PC-3 (cell line): Measurements from ENCODE around the gene WDR75.

Experiments used
- EZH2 ChIP-seq: fragments of 300-600 bp; sonication (generic); IDR thresholded peaks from one replicate; pipeline ENCODE4 v1.6.1; 2017; ENCODE audit warnings: antibody characterized with exemption, mild to moderate bottlenecking, low read length; ENCODE audit not compliant: unreplicated experiment
- EZH2phosphoT487 ChIP-seq: fragments of 300-600 bp; sonication (generic); IDR thresholded peaks from 2 replicates; pipeline ENCODE4 v1.6.1; 2018; ENCODE audit warnings: mild to moderate bottlenecking, antibody characterized with exemption, low read length, borderline replicate concordance
- TF ChIP-seq, protein P1 (sequence below): fragments of 300-600 bp; sonication (generic); conservative IDR thresholded peaks from 2 replicates; pipeline ENCODE4 v1.5.1; 2017; ENCODE audit warnings: antibody characterized with exemption, low read depth, mild to moderate bottlenecking, low read length

DNA sequence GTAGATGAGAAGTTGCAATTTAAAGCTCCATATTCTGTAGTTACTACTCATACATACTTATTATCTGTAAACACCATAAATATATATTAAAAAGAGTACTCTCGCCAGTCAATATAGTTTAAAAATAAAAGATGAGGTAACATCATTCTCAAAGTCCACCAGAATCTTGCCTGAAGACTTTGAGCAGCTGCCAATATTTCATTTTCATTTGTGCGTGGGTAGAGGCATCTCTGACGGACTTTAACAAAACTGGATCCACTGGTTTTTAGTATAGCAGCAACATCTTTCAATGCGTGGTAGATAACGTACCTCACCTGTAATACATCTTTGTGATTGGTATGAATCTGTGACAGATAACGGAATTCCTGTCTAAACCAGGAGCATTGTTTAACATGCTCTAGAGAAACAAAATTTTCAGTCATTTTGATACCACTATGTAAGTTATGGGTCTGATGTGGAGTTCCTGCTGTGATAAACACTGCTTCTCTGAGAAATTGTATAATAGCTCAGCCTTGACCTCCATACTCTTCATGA is 45.0 kb downstream of the WDR75 start:
- no peak for TF ChIP-seq EZH2phosphoT487
- TF ChIP-seq, protein P1, sequence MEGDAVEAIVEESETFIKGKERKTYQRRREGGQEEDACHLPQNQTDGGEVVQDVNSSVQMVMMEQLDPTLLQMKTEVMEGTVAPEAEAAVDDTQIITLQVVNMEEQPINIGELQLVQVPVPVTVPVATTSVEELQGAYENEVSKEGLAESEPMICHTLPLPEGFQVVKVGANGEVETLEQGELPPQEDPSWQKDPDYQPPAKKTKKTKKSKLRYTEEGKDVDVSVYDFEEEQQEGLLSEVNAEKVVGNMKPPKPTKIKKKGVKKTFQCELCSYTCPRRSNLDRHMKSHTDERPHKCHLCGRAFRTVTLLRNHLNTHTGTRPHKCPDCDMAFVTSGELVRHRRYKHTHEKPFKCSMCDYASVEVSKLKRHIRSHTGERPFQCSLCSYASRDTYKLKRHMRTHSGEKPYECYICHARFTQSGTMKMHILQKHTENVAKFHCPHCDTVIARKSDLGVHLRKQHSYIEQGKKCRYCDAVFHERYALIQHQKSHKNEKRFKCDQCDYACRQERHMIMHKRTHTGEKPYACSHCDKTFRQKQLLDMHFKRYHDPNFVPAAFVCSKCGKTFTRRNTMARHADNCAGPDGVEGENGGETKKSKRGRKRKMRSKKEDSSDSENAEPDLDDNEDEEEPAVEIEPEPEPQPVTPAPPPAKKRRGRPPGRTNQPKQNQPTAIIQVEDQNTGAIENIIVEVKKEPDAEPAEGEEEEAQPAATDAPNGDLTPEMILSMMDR = no peak
- TF ChIP-seq EZH2 = no peak
